K562 (cell line): ENCODE results near the gene AGRP. TPM values are rescaled to one million over a fixed set of nuclear protein-coding genes. Genes with fewer than 3 reads are reported as not detected.

Experiments used
- BCOR ChIP-seq: fragments of 450-650 bp; IDR thresholded peaks from 2 replicates; pipeline ENCODE4 v1.6.1; 2016
- CHD4 ChIP-seq: fragments of 200-600 bp; sonication (generic); IDR thresholded peaks from 3 replicates; pipeline ENCODE4 v1.6.1; 2012; ENCODE audit warnings: low read depth, mild to moderate bottlenecking, mixed read lengths, low read length, inconsistent platforms; ENCODE audit not compliant: insufficient read depth, insufficient replicate concordance, poor library complexity, severe bottlenecking
- CTCF ChIP-seq, 3 experiments: IDR thresholded peaks in 2 of 3; conservative IDR thresholded peaks in 1 of 3; 2 replicates each; pipeline ENCODE4 v1.5.1; 2011 to 2012; ENCODE audit warnings: low read length in 3 of 3, mild to moderate bottlenecking in 3 of 3, control low read depth in 2 of 3, improper control_type of control experiment in 1 of 3, inconsistent platforms in 1 of 3, low read depth in 1 of 3, mixed read lengths in 1 of 3, moderate library complexity in 1 of 3; ENCODE audit not compliant: insufficient read depth in 2 of 3
- HBP1 ChIP-seq: fragments of 450-650 bp; formaldehyde crosslinking; IDR thresholded peaks from 2 replicates; pipeline ENCODE4 v1.4.0; 2022; ENCODE audit warnings: missing genetic modification characterization
- IRF1 ChIP-seq: sonication (generic); formaldehyde crosslinking; IDR thresholded peaks from 2 replicates; pipeline ENCODE4 v1.8.0; 2022; ENCODE audit warnings: missing genetic modification reagents, mild to moderate bottlenecking, borderline replicate concordance
- KHSRP ChIP-seq: fragments of 450-650 bp; IDR thresholded peaks from 2 replicates; pipeline ENCODE4 v1.6.1; 2017
- KLF1 ChIP-seq: fragments of 450-650 bp; IDR thresholded peaks from 2 replicates; pipeline ENCODE4 v1.6.1; 2016; ENCODE audit warnings: missing genetic modification characterization, missing compliant biosample characterization
- NONO ChIP-seq, 2 experiments: fragments of 200-400 bp in 1 of 2; fragments of 450-650 bp in 1 of 2; formaldehyde crosslinking in 1 of 2; IDR thresholded peaks; 2 replicates each; pipeline ENCODE4 v1.6.1; 2017; ENCODE audit warnings: low read depth in 2 of 2, mild to moderate bottlenecking in 2 of 2, moderate library complexity in 2 of 2, low read length in 1 of 2
- SAFB2 ChIP-seq: fragments of 200-400 bp; formaldehyde crosslinking; IDR thresholded peaks from 2 replicates; pipeline ENCODE4 v1.6.1; 2018; ENCODE audit warnings: borderline replicate concordance, low read length, low read depth, moderate library complexity; ENCODE audit not compliant: severe bottlenecking
- SMAD1 ChIP-seq: fragments of 150-350 bp; IDR thresholded peaks from 2 replicates; pipeline ENCODE4 v1.6.1; 2014; ENCODE audit warnings: low read length, low read depth; ENCODE audit not compliant: partially characterized antibody
- SNAPC5 ChIP-seq: fragments of 250-450 bp; sonication (Bioruptor Pico); IDR thresholded peaks from 2 replicates; pipeline ENCODE4 v1.8.0; 2021; ENCODE audit warnings: moderate library complexity, mild to moderate bottlenecking, inconsistent platforms
- STAT5B ChIP-seq: fragments of 250-450 bp; sonication (Bioruptor Pico); IDR thresholded peaks from 2 replicates; pipeline ENCODE4 v1.8.0; 2021; ENCODE audit warnings: mild to moderate bottlenecking, inconsistent platforms
- STAT6 ChIP-seq: sonication (generic); formaldehyde crosslinking; IDR thresholded peaks from 2 replicates; pipeline ENCODE4 v1.8.1; 2023; ENCODE audit warnings: mild to moderate bottlenecking, missing genetic modification reagents
- TBP ChIP-seq: optimal IDR thresholded peaks from 2 replicates; pipeline ENCODE3; 2011; ENCODE audit warnings: low read depth, low read length, improper control_type of control experiment
- TFAM ChIP-seq: fragments of 250-450 bp; sonication (Bioruptor Pico); conservative IDR thresholded peaks from 2 replicates; pipeline ENCODE4 v1.5.0; 2021; ENCODE audit warnings: mild to moderate bottlenecking, moderate library complexity
- XRCC4 ChIP-seq: IDR thresholded peaks from one replicate; pipeline ENCODE4 v1.6.1; 2011; ENCODE audit not compliant: insufficient read depth, insufficient read length; ENCODE audit errors: extremely low read depth
- ZBTB1 ChIP-seq: sonication (generic); formaldehyde crosslinking; IDR thresholded peaks from 2 replicates; pipeline ENCODE4 v1.8.1; 2023; ENCODE audit warnings: missing genetic modification reagents, low read depth, mild to moderate bottlenecking, borderline replicate concordance
- ZNF140 ChIP-seq: fragments of 250-450 bp; sonication (Bioruptor Pico); IDR thresholded peaks from 2 replicates; pipeline ENCODE4 v1.8.0; 2021; ENCODE audit warnings: moderate library complexity, mild to moderate bottlenecking, inconsistent platforms
- ZNF212 ChIP-seq: fragments of 450-650 bp; formaldehyde crosslinking; IDR thresholded peaks from 2 replicates; pipeline ENCODE4 v1.4.0; 2020; ENCODE audit warnings: mild to moderate bottlenecking
- ZNF77 ChIP-seq: fragments of 250-450 bp; sonication (Bioruptor Pico); IDR thresholded peaks from 2 replicates; pipeline ENCODE4 v1.5.0; 2020
- polyA plus RNA-seq, 8 experiments: library from polyadenylated mRNA; depleted of rRNA in 4 of 8; stranded (reverse) in 5 of 8; unstranded in 3 of 8; fragments of >200 nt; fragmentation: Nextera tagmentation in 2 of 8; fragmentation: Illumina TruSeq in 1 of 8; extraction: Ambion mirVana in 2 of 8; extraction: Trizol in 1 of 8; gene quantifications; 2 replicates each; pipeline versions ENCODE4 v1.2.1 to v1.2.3, GENCODE V29; 2011 to 2014; ENCODE audit warnings: inconsistent platforms in 1 of 8, missing spikeins in 1 of 8
- total RNA-seq, 7 experiments: library from RNA; depleted of rRNA in 6 of 7; stranded (reverse); fragments of >200 nt in 6 of 7; fragmentation: Illumina TruSeq in 2 of 7; extraction: Trizol in 2 of 7; gene quantifications; 2 replicates each; pipeline versions ENCODE4 v1.2.1 to v1.2.3, GENCODE V29; 2011 to 2021; ENCODE audit warnings: low replicate concordance in 1 of 7

Gene AGRP
- total and polyA plus RNA-seq, 9 of the 15 experiments (the other 6 are each of a cell fraction or from before 2014, with no cell fraction given): not detected

- no peak for TF ChIP-seq CHD4
- peak; percentile 30; the same call in 1 of the 2 replicates for TF ChIP-seq ZBTB1
- peak; percentile 21; the same call in 1 of the 2 replicates for TF ChIP-seq ZNF212
- no peak for TF ChIP-seq IRF1 (CRISPR knock-in tag)
- TF ChIP-seq ZNF77: no peak
- TF ChIP-seq SNAPC5 (CRISPR knock-in tag): no peak
- no peak for TF ChIP-seq BCOR
- no peak for TF ChIP-seq STAT6 (CRISPR knock-in tag)
- TF ChIP-seq TFAM (CRISPR knock-in tag): no peak
- TF ChIP-seq KLF1: no peak
- no peak for TF ChIP-seq SAFB2
- TF ChIP-seq STAT5B: no peak
- TF ChIP-seq NONO (IDR thresholded peaks at IDR 0.05; ENCODE audit: low read depth in 2 of 2, low read length in 1 of 2): no peak; a peak in 2 of 4 replicates
- 0 out of 2 replicates have a peak, but pooled peaks have one; percentile 18 for TF ChIP-seq HBP1
- TF ChIP-seq ZNF140 (CRISPR knock-in tag): no peak
- TF ChIP-seq SMAD1: no peak
- TF ChIP-seq TBP: peak; percentile 10
- no peak for TF ChIP-seq XRCC4
- no peak for TF ChIP-seq KHSRP
- no peak for TF ChIP-seq CTCF (IDR thresholded peaks at IDR 0.05 in 2 of 3, conservative IDR thresholded peaks at IDR 0.05 in 1 of 3; ENCODE audit: insufficient read depth in 2 of 3, low read depth in 1 of 3, low read length in 3 of 3)
These were observed 45.7 kb upstream of the AGRP start (continued) for GRCh38 chr16:67528870-67529581.
